Hindlimb muscle (tissue), 1 donor: ENCODE data around the gene FEM1A. TPM values are rescaled to one million over a fixed set of nuclear protein-coding genes. Genes with fewer than 3 reads are reported as not detected.
"Not testable (repeated sequence)": the region's sequence is repeated elsewhere in the genome, so short reads cannot be mapped to it uniquely, and the experiment has no call there.

Experiments
- DNase-seq: peaks from one replicate; pipeline ENCODE4 v3.0.0-alpha.2; 2013
- polyA plus RNA-seq: library from polyadenylated mRNA; unstranded; fragments of 120-200 nt; gene quantifications from one replicate; pipeline ENCODE4 v1.2.1, GENCODE V29; 2013; ENCODE audit not compliant: insufficient read length

Gene FEM1A
- polyA plus RNA-seq = 5.1 TPM

GRCh38 chr19:4791183-4792018 lies at the start of gene FEM1A:
Gene FEM1A, plus strand, starts transcription at chr19:4791734. Its CDS starts 121 bp downstream, at chr19:4791855.
- DNase-seq = peak; percentile 100

- no peak for DNase-seq
These were observed 48.5 kb upstream of the FEM1A start for GRCh38 chr19:4742723-4743646.

GRCh38 chr19:4744451-4745174 lies 46.9 kb upstream of the FEM1A start:
- peak; percentile 71 for DNase-seq

GRCh38 chr19:4745175-4745574 lies 46.4 kb upstream of the FEM1A start:
- not testable (repeated sequence) for DNase-seq

GRCh38 chr19:4745986-4746385 lies 45.5 kb upstream of the FEM1A start:
- DNase-seq = no peak

- DNase-seq = no peak
These were observed 43.3 kb upstream of the FEM1A start for GRCh38 chr19:4748185-4748584.

- no peak for DNase-seq
These were observed 42.9 kb upstream of the FEM1A start for GRCh38 chr19:4748589-4748988.

GRCh38 chr19:4749870-4750590 lies 41.5 kb upstream of the FEM1A start:
- no peak for DNase-seq

- no peak for DNase-seq
These were observed 37.3 kb upstream of the FEM1A start for GRCh38 chr19:4754248-4754647.

- DNase-seq = no peak
These were observed 36.1 kb upstream of the FEM1A start for GRCh38 chr19:4755459-4755858.

GRCh38 chr19:4758082-4758481 lies 33.5 kb upstream of the FEM1A start:
- DNase-seq = no peak

- DNase-seq = no peak
These were observed 32.9 kb upstream of the FEM1A start for GRCh38 chr19:4758659-4759058.

GRCh38 chr19:4759388-4760284 lies 31.9 kb upstream of the FEM1A start:
- DNase-seq = peak; percentile 92

GRCh38 chr19:4760285-4760650 lies 31.3 kb upstream of the FEM1A start:
- no peak for DNase-seq

- no peak for DNase-seq
These were observed 28.5 kb upstream of the FEM1A start for GRCh38 chr19:4763021-4763420.

- DNase-seq = no peak
These were observed 27.2 kb upstream of the FEM1A start for GRCh38 chr19:4764393-4764660.

GRCh38 chr19:4768934-4769777 lies 22.4 kb upstream of the FEM1A start:
- peak; percentile 91 for DNase-seq

- DNase-seq = no peak
These were observed 19.0 kb upstream of the FEM1A start for GRCh38 chr19:4772566-4772965.

GRCh38 chr19:4773047-4773640 lies 18.4 kb upstream of the FEM1A start:
- no peak for DNase-seq

GRCh38 chr19:4774136-4774535 lies 17.4 kb upstream of the FEM1A start:
- DNase-seq = no peak
